Activated B cell treated with CpG ODN at 0.5 μM for 24 hours (primary cell): ENCODE measurements around the gene ZNF536. TPM values are rescaled to one million over a fixed set of nuclear protein-coding genes. Genes with fewer than 3 reads are reported as not detected.

Experiments used
- ATAC-seq: fragments of 200-7000 bp; cut with Tn5 transposase; one replicate; pipeline ENCODE4 v1.10.0; 2021; ENCODE audit warnings: low read depth, mild to moderate bottlenecking, moderate library complexity
- CTCF ChIA-PET: fragments of 350-600 bp; sonication (Branson Sonifier 250); formaldehyde crosslinking; loops from one replicate; lab custom pipeline; 2021; ENCODE audit warnings: antibody characterized with exemption; lab: Charles Lee
- POLR2A ChIA-PET: fragments of 350-600 bp; sonication (Branson Sonifier 250); formaldehyde crosslinking; loops from one replicate; lab custom pipeline; 2021; ENCODE audit warnings: antibody characterized with exemption; lab: Charles Lee
- DNase-seq: peaks from one replicate; pipeline ENCODE4 v3.0.0; 2022
- H3K27ac Mint-ChIP-seq: one replicate; pipeline ENCODE4 v1.8.0; 2020; ENCODE audit warnings: mixed read lengths
- H3K27me3 Mint-ChIP-seq: one replicate; pipeline ENCODE4 v1.8.0; 2021; ENCODE audit warnings: mixed read lengths
- H3K36me3 Mint-ChIP-seq: one replicate; pipeline ENCODE4 v1.8.0; 2021; ENCODE audit warnings: low read depth, mixed read lengths
- H3K4me1 Mint-ChIP-seq: one replicate; pipeline ENCODE4 v1.8.0; 2021; ENCODE audit warnings: mixed read lengths
- H3K4me3 Mint-ChIP-seq: one replicate; pipeline ENCODE4 v1.8.0; 2020; ENCODE audit warnings: mild to moderate bottlenecking, mixed read lengths
- H3K9me3 Mint-ChIP-seq: one replicate; pipeline ENCODE4 v1.8.0; 2020; ENCODE audit warnings: mixed read lengths
- CTCF ChIP-seq: fragments of 200-600 bp; IDR thresholded peaks from one replicate; pipeline ENCODE4 v1.8.0; 2022; ENCODE audit warnings: antibody characterized with exemption, mild to moderate bottlenecking
- intact Hi-C: fragments of 100-400 bp; cut with micrococcal nuclease; formaldehyde crosslinking; loops from one replicate; pipeline ENCODE4 v1.15.1; 2024
- total RNA-seq: library from RNA; stranded (reverse); gene quantifications from 2 replicates; pipeline ENCODE4 v1.2.3, GENCODE V29; 2022

Gene ZNF536
- total RNA-seq, 1 donor from 2014 or later = not detected

GRCh38 chr19:30447553-30447870 lies 75.3 kb downstream of the ZNF536 start:
- intact Hi-C loops = no loop called here

GRCh38 chr19:30448386-30449077 lies 76.3 kb downstream of the ZNF536 start:
- H3K27me3 Mint-ChIP-seq = no peaks in the 10 kb centered on the region
- H3K9me3 Mint-ChIP-seq = no peaks in the 10 kb centered on the region
- H3K27ac Mint-ChIP-seq = no peak overlapping the region
- no peak for ATAC-seq
- H3K36me3 Mint-ChIP-seq = no peaks in the 10 kb centered on the region
- no peak for TF ChIP-seq CTCF
- no peak for DNase-seq
- ChIA-PET POLR2A (no interaction called here), CTCF (no interaction called here)
- H3K4me3 Mint-ChIP-seq = no peak overlapping the region
- intact Hi-C loops = no loop called here
- no peaks in the 10 kb centered on the region for H3K4me1 Mint-ChIP-seq

More at GRCh38 chr19:30447553-30447870, 75.3 kb downstream of the ZNF536 start:
- DNase-seq = no peak
- Mint-ChIP-seq H3K27ac (no peak overlapping the region), H3K4me1 (no peaks in the 10 kb centered on the region), H3K36me3 (no peaks in the 10 kb centered on the region), H3K27me3 (no peaks in the 10 kb centered on the region), H3K9me3 (no peaks in the 10 kb centered on the region), H3K4me3 (no peak overlapping the region)
- TF ChIP-seq CTCF = no peak
- ATAC-seq = no peak
- POLR2A ChIA-PET = no interaction called here
- CTCF ChIA-PET = no interaction called here

- POLR2A ChIA-PET = no interaction called here
- no peaks in the 10 kb centered on the region for H3K4me1 Mint-ChIP-seq
Measured at GRCh38 chr19:30449078-30449590, 77.0 kb downstream of the ZNF536 start.

GRCh38 chr19:30449673-30450072 lies 77.5 kb downstream of the ZNF536 start:
- no peak overlapping the region for H3K4me3 Mint-ChIP-seq
- H3K27ac Mint-ChIP-seq = no peak overlapping the region
- intact Hi-C loops = no loop called here
- TF ChIP-seq CTCF = no peak
- no peak for ATAC-seq
- H3K9me3 Mint-ChIP-seq = no peaks in the 10 kb centered on the region
- H3K4me1 Mint-ChIP-seq = no peaks in the 10 kb centered on the region
- H3K36me3 Mint-ChIP-seq = no peaks in the 10 kb centered on the region
- POLR2A ChIA-PET = no interaction called here
- CTCF ChIA-PET = no interaction called here
- DNase-seq = no peak
- H3K27me3 Mint-ChIP-seq = no peaks in the 10 kb centered on the region

More at GRCh38 chr19:30449078-30449590, 77.0 kb downstream of the ZNF536 start:
- Mint-ChIP-seq H3K36me3 (no peaks in the 10 kb centered on the region), H3K9me3 (no peaks in the 10 kb centered on the region), H3K27ac (no peak overlapping the region), H3K4me3 (no peak overlapping the region), H3K27me3 (no peaks in the 10 kb centered on the region)
- CTCF ChIA-PET = no interaction called here
- no peak for TF ChIP-seq CTCF
- DNase-seq (no peak), ATAC-seq (no peak)
- intact Hi-C loops = no loop called here

- no peak for ATAC-seq
- CTCF ChIA-PET = no interaction called here
- no peak for DNase-seq
- H3K27ac Mint-ChIP-seq = no peak overlapping the region
- POLR2A ChIA-PET = no interaction called here
- no peak overlapping the region for H3K4me3 Mint-ChIP-seq
- intact Hi-C loops = no loop called here
- TF ChIP-seq CTCF = no peak
- no peaks in the 10 kb centered on the region for H3K9me3 Mint-ChIP-seq
- no peaks in the 10 kb centered on the region for H3K36me3 Mint-ChIP-seq
- H3K27me3 Mint-ChIP-seq = no peaks in the 10 kb centered on the region
- no peaks in the 10 kb centered on the region for H3K4me1 Mint-ChIP-seq
Measured at GRCh38 chr19:30450100-30450499, 77.9 kb downstream of the ZNF536 start.
